Lung (tissue), 12 donors: ENCODE measurements around the gene LRRC25. TPM values are rescaled to one million over a fixed set of nuclear protein-coding genes. Genes with fewer than 3 reads are reported as not detected.

Source experiments
- ATAC-seq: fragments of 200-7000 bp; cut with Tn5 transposase; one replicate; pipeline ENCODE4 v1.9.1; 2020; ENCODE audit warnings: moderate number of reproducible peaks; ENCODE audit not compliant: insufficient read depth, low FRiP score
- DNase-seq, 3 donors: peaks; one replicate each; pipeline ENCODE4 v3.0.0-alpha.2; 2013 to 2017
- H3K27ac ChIP-seq, 2 donors: one replicate each; pipeline ENCODE4 v1.5.1; 2013; ENCODE audit warnings: mild to moderate bottlenecking in 2 of 2, moderate library complexity in 2 of 2, control low read depth in 1 of 2, inconsistent platforms in 1 of 2, low read depth in 1 of 2, low read length in 1 of 2
- H3K27me3 ChIP-seq, 3 donors: one replicate each; pipeline ENCODE4 v1.5.1; 2013; ENCODE audit warnings: low read length in 2 of 3; ENCODE audit not compliant: control insufficient read depth in 3 of 3, insufficient read depth in 3 of 3
- H3K36me3 ChIP-seq, 4 donors: one replicate each; pipeline ENCODE4 v1.5.1; 2013; ENCODE audit warnings: low read length in 4 of 4, mild to moderate bottlenecking in 1 of 4, moderate library complexity in 1 of 4; ENCODE audit not compliant: control insufficient read depth in 4 of 4, insufficient read depth in 4 of 4
- H3K4me1 ChIP-seq, 5 donors: one replicate each; pipeline ENCODE4 v1.5.1; 2013; ENCODE audit warnings: low read length in 5 of 5, mild to moderate bottlenecking in 2 of 5, moderate library complexity in 1 of 5; ENCODE audit not compliant: control insufficient read depth in 5 of 5, insufficient read depth in 5 of 5
- H3K4me3 ChIP-seq: one replicate; pipeline ENCODE4 v1.5.1; 2013; ENCODE audit warnings: mild to moderate bottlenecking, control low read depth, moderate library complexity
- H3K9ac ChIP-seq, 2 donors: one replicate each; pipeline ENCODE4 v1.5.1; 2013; ENCODE audit warnings: low read length in 2 of 2, control low read depth in 1 of 2; ENCODE audit not compliant: insufficient read depth in 1 of 2
- H3K9me3 ChIP-seq, 4 donors: one replicate each; pipeline ENCODE4 v1.5.1; 2013; ENCODE audit warnings: low read length in 3 of 4, mild to moderate bottlenecking in 1 of 4, moderate library complexity in 1 of 4; ENCODE audit not compliant: control insufficient read depth in 4 of 4, insufficient read depth in 3 of 4
- CTCF ChIP-seq: IDR thresholded peaks from 2 replicates; pipeline ENCODE4 v1.5.1; 2012; ENCODE audit warnings: mild to moderate bottlenecking; ENCODE audit errors: control extremely low read depth, extremely low read depth
- WGBS, 2 donors: extraction: QIAGEN DNeasy Blood & Tissue Kit; methylation state at CpG; one replicate each; pipeline ENCODE4 v1.1.7; 2013; 5-methylcytosine and 5-hydroxymethylcytosine counted together
- polyA plus RNA-seq, 2 donors: library from polyadenylated mRNA; stranded (reverse); fragments of 200-250 nt; gene quantifications; one replicate each; pipeline ENCODE4 v1.2.1, GENCODE V29; 2013
- total RNA-seq, 2 donors: library from RNA; depleted of rRNA in 1 of 2; stranded (reverse); fragments of >200 nt in 1 of 2; gene quantifications; one replicate each; pipeline ENCODE4 v1.2.1, GENCODE V29; 2014 to 2021
- donor health status: control.
- donor health status: control.
- donor health status: Bipolar disorder and iron deficiency.
- donor health status: healthy.
- donor health status: DM: yes; HTN: yes; CAD: no.

LRRC25 gene
- total and polyA plus RNA-seq, 4 donors, result 8.5 to 119 (median 27.0) TPM

DNA sequence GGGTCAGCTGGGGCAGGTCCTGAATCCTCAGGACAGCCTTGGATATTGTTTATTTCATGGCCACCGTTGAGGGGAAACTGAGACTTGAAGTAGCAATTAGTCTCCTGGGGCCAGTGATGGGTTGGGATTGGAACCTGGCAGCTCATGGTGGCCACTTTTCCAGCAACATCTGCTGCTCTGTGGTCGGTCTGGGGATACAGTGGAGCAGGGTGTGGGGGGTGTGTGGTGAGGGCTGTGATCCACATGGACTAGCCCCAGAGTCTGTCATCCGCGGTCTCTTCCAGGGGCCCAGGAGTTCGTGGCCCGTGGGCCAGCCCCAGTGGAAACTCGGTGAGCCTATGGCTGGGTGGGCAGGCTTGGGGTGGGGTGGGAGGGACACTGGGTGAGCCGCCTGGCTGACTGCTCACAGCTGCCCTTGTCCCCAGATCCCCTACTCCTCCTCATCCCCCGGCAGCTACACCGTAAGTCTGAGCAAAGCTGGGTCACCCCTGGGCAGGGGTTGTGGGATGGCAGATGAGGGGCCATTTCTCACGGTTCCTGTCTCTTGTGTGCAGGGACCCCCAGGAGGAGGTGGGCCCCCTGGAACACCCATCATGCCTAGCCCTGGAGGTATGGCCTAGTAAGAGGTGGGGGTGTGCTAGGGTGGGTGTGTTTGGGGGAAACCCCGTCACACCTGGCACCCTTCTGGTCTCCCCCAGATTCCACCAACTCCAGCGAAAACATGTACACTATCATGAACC, 35.0 kb upstream of the LRRC25 start:
- 76 to 83% methylated on average over 13 of the region's 13 CpGs for WGBS, 2 donors
- peaks cover 0 to 10% (median 0%) of the 10 kb centered on the region in 4 donors for H3K36me3 ChIP-seq
- no peaks in the 10 kb centered on the region for H3K27me3 ChIP-seq
- DNase-seq, result no peak
- H3K4me1 ChIP-seq, result peaks cover 0 to 42% (median 21%) of the 10 kb centered on the region in 5 donors
- TF ChIP-seq CTCF, result no peak
- H3K9ac ChIP-seq, result no peak overlapping the region
- H3K27ac ChIP-seq, result no peak overlapping the region
- no peak for ATAC-seq
- H3K9me3 ChIP-seq, result no peaks in the 10 kb centered on the region
- no peak overlapping the region for H3K4me3 ChIP-seq

- H3K9ac ChIP-seq, result no peak overlapping the region
- DNase-seq (no peak), ATAC-seq (no peak)
- H3K4me1 ChIP-seq, result peaks cover 0 to 39% (median 17%) of the 10 kb centered on the region in 5 donors
- H3K27ac ChIP-seq, result no peak overlapping the region
- no peak for TF ChIP-seq CTCF
- no peaks in the 10 kb centered on the region for H3K27me3 ChIP-seq
- peaks cover 0 to 12% (median 0%) of the 10 kb centered on the region in 4 donors for H3K36me3 ChIP-seq
- no peak overlapping the region for H3K4me3 ChIP-seq
- no peaks in the 10 kb centered on the region for H3K9me3 ChIP-seq
- WGBS, 2 donors, result 85 to 89% methylated on average over 22 to 34 of the region's 34 CpGs
Observed at GRCh38 chr19:18431351-18432197, 34.2 kb upstream of the LRRC25 start.

- Histone ChIP-seq H3K4me1 (peaks cover 0 to 37% (median 20%) of the 10 kb centered on the region in 5 donors), H3K36me3 (peaks cover 0 to 12% (median 0%) of the 10 kb centered on the region in 4 donors), H3K27ac (no peak overlapping the region), H3K9me3 (no peaks in the 10 kb centered on the region), H3K4me3 (no peak overlapping the region), H3K9ac (no peak overlapping the region), H3K27me3 (no peaks in the 10 kb centered on the region)
- 88 to 90% methylated on average over 20 to 21 of the region's 21 CpGs for WGBS, 2 donors
- DNase-seq (no peak), ATAC-seq (no peak)
- TF ChIP-seq CTCF, result no peak
Observed at GRCh38 chr19:18430417-18431144, 33.2 kb upstream of the LRRC25 start.
